Measurements from ENCODE around the gene TMLHE. TPM values are rescaled to one million over a fixed set of nuclear protein-coding genes. Genes with fewer than 3 reads are reported as not detected.
"Not testable (repeated sequence)": the region's sequence is repeated elsewhere in the genome, so short reads cannot be mapped to it uniquely, and the experiment has no call there.

Gene TMLHE, protein sequence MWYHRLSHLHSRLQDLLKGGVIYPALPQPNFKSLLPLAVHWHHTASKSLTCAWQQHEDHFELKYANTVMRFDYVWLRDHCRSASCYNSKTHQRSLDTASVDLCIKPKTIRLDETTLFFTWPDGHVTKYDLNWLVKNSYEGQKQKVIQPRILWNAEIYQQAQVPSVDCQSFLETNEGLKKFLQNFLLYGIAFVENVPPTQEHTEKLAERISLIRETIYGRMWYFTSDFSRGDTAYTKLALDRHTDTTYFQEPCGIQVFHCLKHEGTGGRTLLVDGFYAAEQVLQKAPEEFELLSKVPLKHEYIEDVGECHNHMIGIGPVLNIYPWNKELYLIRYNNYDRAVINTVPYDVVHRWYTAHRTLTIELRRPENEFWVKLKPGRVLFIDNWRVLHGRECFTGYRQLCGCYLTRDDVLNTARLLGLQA
- 7.6 and 12.3 TPM in 2 replicates for total RNA-seq

DNA sequence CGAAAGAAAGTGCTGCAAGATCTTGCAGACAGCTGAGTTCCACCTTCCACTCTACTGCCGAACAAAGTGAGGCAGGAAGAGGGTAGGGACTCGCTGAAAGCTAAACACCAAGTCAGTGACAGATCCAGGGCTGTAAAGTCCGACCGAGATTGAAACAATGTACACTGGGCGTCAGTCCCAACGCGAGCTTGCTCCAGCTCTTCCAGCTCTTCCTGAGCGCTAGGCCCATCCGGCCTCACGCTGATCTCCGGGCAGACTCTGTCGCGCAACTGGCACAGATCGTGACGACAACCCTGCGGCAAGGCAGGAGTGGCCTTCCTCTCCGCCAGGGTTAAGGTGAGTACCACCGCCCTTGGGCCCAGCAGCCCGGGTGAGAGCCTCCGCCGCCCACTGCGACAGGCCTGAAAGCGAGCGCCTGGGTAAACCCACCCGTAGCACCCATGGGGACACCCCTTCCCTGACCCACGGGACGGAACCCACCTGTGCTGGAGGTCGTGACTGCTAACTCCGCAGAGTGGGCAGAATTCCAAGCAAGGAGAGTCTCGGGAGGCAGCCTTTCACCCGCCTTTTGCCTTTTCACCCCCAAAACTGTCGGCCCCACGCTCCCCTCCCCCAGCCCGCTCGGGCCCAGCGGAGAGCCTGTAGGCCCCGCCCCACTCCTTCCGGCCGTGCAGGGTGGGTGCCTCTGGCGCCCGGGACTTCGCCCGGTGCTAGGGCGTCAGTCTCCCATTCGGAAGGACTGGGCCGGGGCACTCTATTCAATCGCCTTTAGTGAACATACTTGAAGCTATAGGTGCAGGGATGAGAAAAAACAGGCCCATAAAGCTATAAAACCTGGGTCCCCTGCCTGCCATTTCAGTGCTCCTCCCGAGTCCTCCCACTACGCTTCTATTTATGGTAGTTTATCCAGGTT, at the start of gene TMLHE, which contains the start of gene SPRY3:
TSS of gene TMLHE (minus strand) at position 641 of the 913 bp plus-strand sequence. CDS start 67,676 bp downstream, outside the sequence.
TSS of gene SPRY3 (plus strand) at position 275 of the 913 bp plus-strand sequence.
- TF ChIP-seq, protein P1, sequence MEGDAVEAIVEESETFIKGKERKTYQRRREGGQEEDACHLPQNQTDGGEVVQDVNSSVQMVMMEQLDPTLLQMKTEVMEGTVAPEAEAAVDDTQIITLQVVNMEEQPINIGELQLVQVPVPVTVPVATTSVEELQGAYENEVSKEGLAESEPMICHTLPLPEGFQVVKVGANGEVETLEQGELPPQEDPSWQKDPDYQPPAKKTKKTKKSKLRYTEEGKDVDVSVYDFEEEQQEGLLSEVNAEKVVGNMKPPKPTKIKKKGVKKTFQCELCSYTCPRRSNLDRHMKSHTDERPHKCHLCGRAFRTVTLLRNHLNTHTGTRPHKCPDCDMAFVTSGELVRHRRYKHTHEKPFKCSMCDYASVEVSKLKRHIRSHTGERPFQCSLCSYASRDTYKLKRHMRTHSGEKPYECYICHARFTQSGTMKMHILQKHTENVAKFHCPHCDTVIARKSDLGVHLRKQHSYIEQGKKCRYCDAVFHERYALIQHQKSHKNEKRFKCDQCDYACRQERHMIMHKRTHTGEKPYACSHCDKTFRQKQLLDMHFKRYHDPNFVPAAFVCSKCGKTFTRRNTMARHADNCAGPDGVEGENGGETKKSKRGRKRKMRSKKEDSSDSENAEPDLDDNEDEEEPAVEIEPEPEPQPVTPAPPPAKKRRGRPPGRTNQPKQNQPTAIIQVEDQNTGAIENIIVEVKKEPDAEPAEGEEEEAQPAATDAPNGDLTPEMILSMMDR (IDR thresholded peaks at IDR 0.05; ENCODE audit: insufficient read depth, low read length, severe bottlenecking), result no peak
- Histone ChIP-seq H3K36me3 (ENCODE audit: control insufficient read depth, insufficient read depth, low read length) (no peaks in the 10 kb centered on the region), H3K27me3 (ENCODE audit: control insufficient read depth, insufficient read depth, low read length) (no peaks in the 10 kb centered on the region), H3K4me3 (ENCODE audit: low read depth, low read length) (peak within 1 kb of the TSS; percentile 75)
- FAIRE-seq, result peak; percentile 83
- peak; percentile 37 for DNase-seq (ENCODE audit: low read depth)

DNA sequence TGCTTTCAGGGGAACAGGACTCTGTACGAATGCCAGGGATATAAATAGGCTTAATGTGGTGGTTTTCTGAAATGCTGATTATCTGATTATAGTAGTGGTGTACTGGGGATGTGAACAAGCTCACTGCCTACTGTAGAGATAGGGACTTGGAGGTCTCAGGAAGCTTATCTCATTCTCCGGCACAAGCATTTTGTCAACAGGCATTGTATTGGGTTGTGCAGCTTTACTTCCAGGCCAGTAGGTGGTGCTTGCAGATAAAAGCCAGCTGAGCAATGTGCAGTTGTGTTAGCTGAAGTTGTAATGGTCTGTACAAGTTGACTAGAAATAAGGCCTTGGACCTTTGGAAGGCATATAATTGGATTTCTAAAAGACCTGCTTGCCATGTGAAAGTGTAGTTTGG, 49.5 kb upstream of the TMLHE start:
- FAIRE-seq (no peak), DNase-seq (ENCODE audit: low read depth) (peak; percentile 30)
- TF ChIP-seq, protein P1 (IDR thresholded peaks at IDR 0.05; ENCODE audit: insufficient read depth, low read length, severe bottlenecking), result peak; percentile 60
- H3K4me3 ChIP-seq (ENCODE audit: low read depth, low read length), result no peak overlapping the region
- no peaks in the 10 kb centered on the region for H3K27me3 ChIP-seq (ENCODE audit: control insufficient read depth, insufficient read depth, low read length)
- no peaks in the 10 kb centered on the region for H3K36me3 ChIP-seq (ENCODE audit: control insufficient read depth, insufficient read depth, low read length)

DNA sequence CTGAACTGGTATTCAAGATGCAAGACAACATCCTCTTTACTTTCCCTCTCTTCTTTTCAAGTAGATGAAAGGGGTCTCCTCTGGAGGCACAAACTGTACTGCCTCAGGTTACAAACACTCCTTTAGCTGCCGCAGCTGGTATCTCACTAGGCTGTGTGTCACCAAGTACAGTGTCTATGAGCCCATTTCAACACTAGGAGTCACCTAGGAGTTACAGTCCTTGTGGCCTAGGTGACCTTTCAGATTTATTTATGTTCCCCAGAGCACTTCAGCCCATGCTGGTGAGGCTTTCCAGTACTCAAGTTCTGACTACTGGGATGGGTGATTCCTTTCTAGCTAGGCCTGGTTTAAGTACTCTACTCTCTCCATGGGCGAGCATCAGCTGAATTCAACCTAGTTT, 32.4 kb upstream of the TMLHE start:
- TF ChIP-seq, protein P1 (IDR thresholded peaks at IDR 0.05; ENCODE audit: insufficient read depth, low read length, severe bottlenecking), result no peak
- H3K36me3 ChIP-seq (ENCODE audit: control insufficient read depth, insufficient read depth, low read length), result no peaks in the 10 kb centered on the region
- H3K27me3 ChIP-seq (ENCODE audit: control insufficient read depth, insufficient read depth, low read length), result no peaks in the 10 kb centered on the region
- FAIRE-seq, result peak; percentile 76
- no peak overlapping the region for H3K4me3 ChIP-seq (ENCODE audit: low read depth, low read length)
- DNase-seq (ENCODE audit: low read depth), result no peak

DNA sequence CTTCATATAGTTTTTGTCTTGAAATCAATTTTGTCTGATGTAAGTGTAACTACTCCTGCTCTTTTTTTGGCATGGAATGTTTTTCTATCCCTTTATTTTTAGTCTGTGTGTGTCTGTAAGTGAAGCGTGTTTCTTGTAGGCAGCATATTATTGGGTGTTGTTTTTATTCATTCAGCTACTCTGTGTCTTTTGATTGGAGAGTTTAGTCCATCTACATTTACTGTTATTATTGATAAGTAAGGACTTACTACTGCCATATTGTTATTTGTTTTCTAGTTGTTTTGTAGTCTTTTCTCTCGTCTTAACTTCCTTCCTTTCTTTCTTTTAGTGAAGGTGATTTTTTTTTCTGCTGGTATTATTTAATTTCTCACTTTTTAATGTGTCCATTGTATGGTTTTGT, 30.5 kb upstream of the TMLHE start:
- TF ChIP-seq, protein P1 (IDR thresholded peaks at IDR 0.05; ENCODE audit: insufficient read depth, low read length, severe bottlenecking), result no peak
- FAIRE-seq, result no peak

DNA sequence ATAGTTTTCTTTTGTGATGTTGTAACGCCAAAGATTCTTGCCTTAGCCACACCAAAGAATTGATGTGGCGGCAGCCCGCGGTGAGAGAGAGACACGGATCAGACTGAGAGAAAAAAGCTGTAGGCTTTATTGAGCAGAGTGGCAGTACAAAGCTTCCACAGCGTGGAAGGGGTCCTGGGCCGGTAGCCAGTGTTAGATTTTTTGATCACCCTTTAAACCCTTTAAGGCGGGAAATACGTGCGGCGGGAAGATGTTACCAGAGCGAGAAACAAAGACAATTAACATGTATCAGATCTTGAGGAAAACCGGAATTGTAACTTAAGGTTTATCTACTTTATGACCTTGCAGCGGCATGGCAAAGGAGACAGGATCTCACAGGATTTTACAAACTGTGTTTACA, 28.6 kb upstream of the TMLHE start:
- not testable (repeated sequence) for H3K36me3 ChIP-seq (ENCODE audit: control insufficient read depth, insufficient read depth, low read length); FAIRE-seq; H3K4me3 ChIP-seq (ENCODE audit: low read depth, low read length); DNase-seq (ENCODE audit: low read depth); H3K27me3 ChIP-seq (ENCODE audit: control insufficient read depth, insufficient read depth, low read length)

More for the DNA sequence above, 30.5 kb upstream of the TMLHE start:
- DNase-seq (ENCODE audit: low read depth), result no peak
- Histone ChIP-seq H3K4me3 (ENCODE audit: low read depth, low read length) (no peak overlapping the region), H3K27me3 (ENCODE audit: control insufficient read depth, insufficient read depth, low read length) (no peaks in the 10 kb centered on the region), H3K36me3 (ENCODE audit: control insufficient read depth, insufficient read depth, low read length) (no peaks in the 10 kb centered on the region)

DNA sequence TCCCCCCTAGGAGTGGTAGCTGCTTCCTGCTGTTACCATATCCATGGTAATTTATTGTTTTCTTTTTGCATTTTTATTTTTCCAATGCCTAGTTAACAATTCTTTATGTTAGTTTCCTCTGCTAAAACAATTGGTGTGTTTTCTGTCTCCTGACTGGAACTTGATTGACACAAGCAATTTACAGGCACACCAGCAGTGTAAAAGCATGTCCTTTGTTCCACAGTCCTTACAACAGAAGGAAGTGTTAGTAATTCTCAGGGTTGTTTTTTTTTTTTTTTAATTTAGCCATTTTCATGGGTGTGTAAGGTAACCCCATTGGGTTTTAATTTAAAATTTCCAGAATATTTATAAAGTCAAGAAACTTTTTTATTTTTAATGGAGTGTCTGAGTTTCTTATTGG, 25.0 kb upstream of the TMLHE start:
- FAIRE-seq, result no peak

DNA sequence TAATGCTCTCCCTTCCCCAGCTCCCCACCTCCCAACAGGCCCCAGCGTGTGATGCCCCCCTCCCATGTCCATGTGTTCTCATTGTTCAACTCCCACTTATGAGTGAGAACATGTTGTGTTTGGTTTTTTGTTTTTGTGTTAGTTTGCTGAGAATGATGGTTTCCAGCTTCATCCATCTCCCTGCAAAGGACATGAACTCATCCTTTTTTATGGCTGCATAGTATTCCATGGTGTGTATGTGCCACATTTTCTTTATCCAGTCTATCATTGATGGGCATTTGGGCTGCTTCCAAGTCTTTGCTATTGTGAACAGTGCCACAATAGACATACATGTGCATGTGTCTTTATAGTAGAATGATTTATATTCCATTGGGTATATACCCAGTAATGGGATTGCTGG, 22.3 kb upstream of the TMLHE start:
- H3K27me3 ChIP-seq (ENCODE audit: control insufficient read depth, insufficient read depth, low read length); FAIRE-seq; DNase-seq (ENCODE audit: low read depth); H3K36me3 ChIP-seq (ENCODE audit: control insufficient read depth, insufficient read depth, low read length); H3K4me3 ChIP-seq (ENCODE audit: low read depth, low read length): not testable (repeated sequence)

More for the DNA sequence above, 25.0 kb upstream of the TMLHE start:
- no peak for DNase-seq (ENCODE audit: low read depth)
- no peak overlapping the region for H3K4me3 ChIP-seq (ENCODE audit: low read depth, low read length)
- no peaks in the 10 kb centered on the region for H3K27me3 ChIP-seq (ENCODE audit: control insufficient read depth, insufficient read depth, low read length)
- no peaks in the 10 kb centered on the region for H3K36me3 ChIP-seq (ENCODE audit: control insufficient read depth, insufficient read depth, low read length)
- TF ChIP-seq, protein P1 (IDR thresholded peaks at IDR 0.05; ENCODE audit: insufficient read depth, low read length, severe bottlenecking), result no peak
